Activated CD8-positive, alpha-beta T cell treated with anti-CD3 and anti-CD28 coated beads, Interleukin-2, amount 10 ng/mL, durations not matched to agents 7 days and 5 days (primary cell): Measurements from ENCODE around the gene TNFRSF13B. TPM values are rescaled to one million over a fixed set of nuclear protein-coding genes. Genes with fewer than 3 reads are reported as not detected.

Experiments
- ATAC-seq: fragments of 150-1000 bp; cut with Tn5 transposase; one replicate; pipeline ENCODE4 v1.10.0; 2021; ENCODE audit warnings: moderate library complexity
- CTCF ChIA-PET: fragments of 350-600 bp; sonication (Branson Sonifier 250); formaldehyde crosslinking; loops from one replicate; lab custom pipeline; 2021; ENCODE audit warnings: antibody characterized with exemption; lab: Charles Lee
- POLR2A ChIA-PET: fragments of 350-600 bp; sonication (Branson Sonifier 250); formaldehyde crosslinking; loops from one replicate; lab custom pipeline; 2021; ENCODE audit warnings: antibody characterized with exemption; lab: Charles Lee
- DNase-seq: peaks from one replicate; pipeline ENCODE4 v3.0.0-alpha.2; 2020
- H3K27ac Mint-ChIP-seq: one replicate; pipeline ENCODE4 v1.8.0; 2021; ENCODE audit warnings: mild to moderate bottlenecking, mixed read lengths
- H3K27me3 Mint-ChIP-seq: one replicate; pipeline ENCODE4 v1.8.0; 2021; ENCODE audit warnings: low read depth, mixed read lengths
- H3K36me3 Mint-ChIP-seq: one replicate; pipeline ENCODE4 v1.8.0; 2021; ENCODE audit warnings: low read depth, mixed read lengths
- H3K4me1 Mint-ChIP-seq: one replicate; pipeline ENCODE4 v1.8.0; 2021; ENCODE audit warnings: low read depth, mixed read lengths
- H3K4me3 Mint-ChIP-seq: one replicate; pipeline ENCODE4 v1.8.0; 2021; ENCODE audit warnings: mild to moderate bottlenecking, mixed read lengths
- H3K9me3 Mint-ChIP-seq: one replicate; pipeline ENCODE4 v1.8.0; 2022; ENCODE audit warnings: mixed read lengths; ENCODE audit not compliant: insufficient read depth
- total RNA-seq, 2 experiments: library from RNA; stranded (reverse); gene quantifications; one replicate each; pipeline ENCODE4 v1.2.3, GENCODE V29; 2021

Gene TNFRSF13B
- total RNA-seq, 2 experiments from 2014 or later = not detected

DNA sequence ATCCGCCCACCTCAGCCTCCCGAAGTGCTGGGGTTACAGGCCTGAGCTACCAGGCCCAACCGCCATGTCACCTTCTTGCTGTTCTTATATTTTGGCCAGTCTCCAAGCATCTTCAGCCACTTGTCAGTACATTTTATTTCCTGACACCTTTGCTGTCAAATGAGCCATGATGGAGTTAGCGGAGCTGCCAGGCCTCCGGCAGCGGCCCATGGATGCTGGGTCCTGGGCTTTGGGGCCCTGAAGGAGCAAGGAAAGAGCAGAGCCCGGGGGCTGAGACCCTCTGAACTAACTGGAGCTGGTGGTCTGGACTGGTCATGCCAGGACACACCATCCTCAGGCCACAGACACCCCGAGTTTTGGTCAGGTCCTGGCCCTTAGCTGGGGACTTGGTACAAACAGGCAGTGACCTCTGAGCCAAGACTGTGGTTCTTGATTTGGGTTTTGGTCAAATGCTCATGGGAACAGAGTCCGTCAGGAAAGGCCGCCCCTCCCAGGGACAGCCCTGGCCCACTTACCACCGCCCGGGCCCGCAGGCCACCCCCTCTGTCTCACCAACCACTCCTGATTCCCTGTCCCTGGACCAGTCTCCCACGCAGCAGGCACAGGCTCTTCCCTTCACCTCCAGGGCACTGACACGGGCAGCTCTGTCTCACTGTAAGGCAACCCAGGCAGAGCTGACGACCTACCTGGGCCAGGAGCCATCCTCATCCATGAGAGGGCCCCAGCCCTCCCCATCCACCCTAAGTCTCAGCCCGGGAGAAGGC, 42.0 kb downstream of the TNFRSF13B start:
- Mint-ChIP-seq H3K4me1 (no peaks in the 10 kb centered on the region), H3K27me3 (no peaks in the 10 kb centered on the region), H3K4me3 (no peak overlapping the region), H3K36me3 (no peaks in the 10 kb centered on the region), H3K9me3 (no peaks in the 10 kb centered on the region), H3K27ac (no peak overlapping the region)
- no peak for DNase-seq
- CTCF ChIA-PET = no interaction called here
- POLR2A ChIA-PET = no interaction called here
- ATAC-seq = no peak

DNA sequence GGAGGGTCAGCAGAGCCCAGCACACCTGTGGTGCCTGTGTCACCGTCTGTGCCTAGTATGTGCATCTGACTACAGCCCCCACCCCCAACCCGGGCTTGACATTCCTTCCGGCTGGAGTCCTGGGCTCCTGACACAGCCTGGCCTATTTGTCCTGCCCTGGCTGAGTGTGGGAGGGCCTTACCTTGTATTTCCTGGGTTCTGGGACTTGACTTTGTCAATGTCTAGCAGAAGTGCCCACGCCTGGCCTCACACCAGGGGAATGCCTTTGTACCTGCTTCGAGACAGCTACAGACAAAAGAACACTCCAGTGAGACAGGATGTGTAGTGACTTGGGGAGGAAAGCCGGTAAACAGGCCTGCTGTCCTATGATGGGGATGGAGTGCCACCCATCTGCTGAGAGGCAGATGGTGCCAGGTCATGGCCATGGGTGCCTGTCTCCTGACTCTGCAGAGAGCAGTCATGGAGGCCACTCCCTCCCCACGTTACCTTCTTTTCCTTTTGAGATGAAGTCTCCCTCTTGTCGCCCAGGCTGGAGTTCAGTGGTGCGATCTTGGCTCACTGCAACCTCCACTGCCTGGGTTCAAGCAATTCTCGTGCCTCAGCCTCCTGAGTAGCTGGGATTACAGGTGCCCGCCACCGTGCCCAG, 42.8 kb downstream of the TNFRSF13B start:
- POLR2A ChIA-PET = no interaction called here

DNA sequence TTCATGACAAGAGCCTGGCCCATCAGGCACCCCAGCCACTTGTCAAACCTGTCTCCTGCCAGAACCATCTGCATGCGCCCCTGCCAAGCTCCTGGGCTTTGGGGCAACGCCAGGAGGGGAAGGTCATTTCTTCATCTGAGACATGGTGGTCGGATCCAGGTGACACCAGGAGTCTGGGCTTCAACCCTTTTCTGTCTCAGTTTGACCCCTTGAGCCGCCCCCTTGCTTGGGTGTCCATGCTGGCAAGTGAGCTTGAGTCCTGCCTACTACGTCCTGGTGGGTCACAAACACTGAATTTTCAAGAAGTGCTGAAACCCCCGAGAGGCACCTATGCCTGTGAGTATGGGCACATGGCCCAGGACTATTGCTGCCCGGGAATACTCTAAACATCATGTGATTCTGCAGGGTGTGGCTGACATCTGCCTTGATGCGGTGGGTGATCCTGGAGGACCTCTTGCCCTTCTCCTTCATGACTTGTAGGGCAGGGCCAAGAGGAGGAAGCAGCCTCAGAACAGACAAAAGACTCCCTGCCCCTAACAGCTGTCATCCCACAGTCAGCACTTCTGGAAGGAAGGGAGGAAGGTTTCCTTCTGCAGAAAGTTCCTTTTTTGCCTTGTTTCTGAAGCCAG, 43.4 kb downstream of the TNFRSF13B start:
- DNase-seq (no peak), ATAC-seq (no peak)
- Mint-ChIP-seq H3K4me1 (no peaks in the 10 kb centered on the region), H3K4me3 (no peak overlapping the region), H3K27me3 (no peaks in the 10 kb centered on the region), H3K27ac (no peak overlapping the region), H3K36me3 (no peaks in the 10 kb centered on the region), H3K9me3 (no peaks in the 10 kb centered on the region)
- CTCF ChIA-PET = no interaction called here
- POLR2A ChIA-PET = no interaction called here

More for the DNA sequence above, 42.8 kb downstream of the TNFRSF13B start:
- H3K27ac Mint-ChIP-seq = no peak overlapping the region
- no peaks in the 10 kb centered on the region for H3K4me1 Mint-ChIP-seq
- DNase-seq (no peak), ATAC-seq (no peak)
- H3K27me3 Mint-ChIP-seq = no peaks in the 10 kb centered on the region
- no peak overlapping the region for H3K4me3 Mint-ChIP-seq
- no peaks in the 10 kb centered on the region for H3K36me3 Mint-ChIP-seq
- CTCF ChIA-PET = no interaction called here
- no peaks in the 10 kb centered on the region for H3K9me3 Mint-ChIP-seq

DNA sequence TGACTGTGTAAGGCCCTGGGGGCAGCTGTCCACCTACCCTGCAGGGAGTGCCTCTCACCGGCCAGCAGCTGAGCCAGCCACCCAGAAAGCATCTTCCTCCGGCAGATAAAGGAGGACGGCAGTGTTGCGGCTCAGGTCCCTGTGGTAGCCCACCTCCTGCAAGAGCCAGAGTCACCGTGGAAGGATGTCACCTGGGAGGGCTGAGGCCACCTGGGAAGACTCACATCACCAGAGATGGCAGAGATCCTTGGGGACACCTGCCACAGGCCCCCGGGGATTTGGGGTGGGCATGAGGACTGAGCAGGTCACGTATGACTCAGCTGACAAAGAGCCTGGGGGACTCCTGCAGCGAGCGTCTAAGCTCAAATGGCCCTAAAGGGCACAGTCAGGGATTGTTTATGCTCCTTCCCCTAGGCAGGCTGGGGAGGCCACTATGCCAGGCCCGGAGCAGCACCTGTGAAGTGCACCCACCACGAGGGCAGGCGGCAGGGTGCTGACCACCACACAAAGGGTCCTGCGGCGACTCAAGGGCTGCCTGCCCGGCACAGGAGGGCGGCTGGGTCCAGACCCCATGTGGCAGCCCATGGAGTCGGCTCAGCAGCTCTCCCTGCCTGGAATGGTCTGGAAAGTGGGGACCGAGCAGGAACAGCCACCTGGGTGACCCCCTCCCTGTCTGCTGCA, 44.1 kb downstream of the TNFRSF13B start:
- H3K27ac Mint-ChIP-seq = no peak overlapping the region
- no peak for DNase-seq
- ChIA-PET POLR2A (no interaction called here), CTCF (no interaction called here)
- no peak for ATAC-seq
- H3K27me3 Mint-ChIP-seq = no peaks in the 10 kb centered on the region
- H3K4me3 Mint-ChIP-seq = no peak overlapping the region
- no peaks in the 10 kb centered on the region for H3K36me3 Mint-ChIP-seq
- no peaks in the 10 kb centered on the region for H3K4me1 Mint-ChIP-seq
- no peaks in the 10 kb centered on the region for H3K9me3 Mint-ChIP-seq

DNA sequence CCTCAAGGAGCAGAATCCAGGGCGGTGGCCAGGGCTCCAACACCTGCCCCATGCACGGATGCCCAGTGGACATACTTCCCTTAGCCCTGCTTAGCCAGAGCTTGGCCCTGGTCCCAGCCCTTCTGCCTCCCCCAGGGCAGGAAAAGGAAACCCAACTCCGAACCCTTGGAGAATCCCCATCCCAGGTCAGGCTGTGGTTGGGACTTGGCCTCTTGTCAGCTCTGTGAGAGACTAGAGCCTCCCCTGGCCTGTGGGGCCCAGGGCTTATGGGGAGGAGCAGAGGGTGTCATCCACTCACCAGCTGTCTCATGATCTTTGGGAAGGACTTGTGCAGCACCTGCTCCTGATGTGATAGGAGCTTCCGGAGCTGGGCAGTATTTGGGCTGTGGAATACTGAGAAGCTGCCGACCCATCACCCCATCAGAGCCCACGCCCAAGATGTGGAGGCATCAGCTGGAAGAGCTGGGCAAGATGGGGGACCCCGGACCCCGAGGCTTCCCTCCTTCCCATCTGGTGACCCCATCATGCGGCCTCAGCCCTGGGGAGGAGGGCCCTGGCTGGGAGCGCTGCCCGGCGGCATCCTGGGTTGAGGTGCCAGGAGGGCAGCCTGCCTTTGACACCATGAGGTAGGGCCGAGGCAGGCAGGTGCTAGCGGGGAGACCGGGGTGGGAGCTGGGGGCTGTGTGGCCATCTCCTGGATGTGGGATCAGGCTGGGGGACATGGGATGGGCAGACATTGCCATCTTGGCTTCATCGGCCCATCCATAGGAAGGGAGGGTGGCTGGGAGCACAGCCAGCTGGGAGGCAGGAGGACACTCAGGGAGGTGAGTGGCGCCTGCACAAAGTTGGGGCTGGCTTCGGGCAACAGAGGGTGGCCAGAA, 45.1 kb downstream of the TNFRSF13B start:
- H3K36me3 Mint-ChIP-seq = no peaks in the 10 kb centered on the region
- POLR2A ChIA-PET = no interaction called here
- H3K27ac Mint-ChIP-seq = no peak overlapping the region
- H3K4me3 Mint-ChIP-seq = no peak overlapping the region
- CTCF ChIA-PET = no interaction called here
- no peak for ATAC-seq
- H3K4me1 Mint-ChIP-seq = no peaks in the 10 kb centered on the region
- DNase-seq = no peak
- H3K27me3 Mint-ChIP-seq = no peaks in the 10 kb centered on the region
- no peaks in the 10 kb centered on the region for H3K9me3 Mint-ChIP-seq

DNA sequence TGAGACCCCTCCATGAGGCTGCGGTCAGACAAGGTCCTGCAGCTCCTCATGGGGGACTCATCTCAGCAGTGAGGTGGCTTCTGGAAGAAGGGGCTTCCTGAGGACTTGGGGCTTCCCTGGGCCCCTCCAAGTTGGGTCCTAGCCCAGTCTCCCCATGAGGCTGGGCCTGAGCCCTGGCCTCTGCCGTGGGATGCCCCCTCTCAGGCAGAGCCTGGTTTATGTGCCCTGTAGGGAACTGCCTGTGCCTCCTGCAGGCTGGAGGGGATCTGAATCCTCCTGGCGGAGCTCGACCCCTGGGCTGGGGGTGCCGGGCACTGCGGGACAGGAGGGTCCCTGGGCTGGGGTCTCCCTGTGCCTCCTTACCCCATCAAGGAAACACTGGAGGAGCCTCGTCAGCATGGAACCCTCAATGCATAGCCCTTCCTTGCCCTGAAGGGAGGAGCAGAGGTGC, 45.8 kb downstream of the TNFRSF13B start:
- no peak overlapping the region for H3K27ac Mint-ChIP-seq
- no peaks in the 10 kb centered on the region for H3K9me3 Mint-ChIP-seq
- ATAC-seq = no peak
- H3K4me3 Mint-ChIP-seq = no peak overlapping the region
- ChIA-PET POLR2A (no interaction called here), CTCF (no interaction called here)
- DNase-seq = no peak
- H3K27me3 Mint-ChIP-seq = no peaks in the 10 kb centered on the region
- H3K4me1 Mint-ChIP-seq = no peaks in the 10 kb centered on the region
- no peaks in the 10 kb centered on the region for H3K36me3 Mint-ChIP-seq

DNA sequence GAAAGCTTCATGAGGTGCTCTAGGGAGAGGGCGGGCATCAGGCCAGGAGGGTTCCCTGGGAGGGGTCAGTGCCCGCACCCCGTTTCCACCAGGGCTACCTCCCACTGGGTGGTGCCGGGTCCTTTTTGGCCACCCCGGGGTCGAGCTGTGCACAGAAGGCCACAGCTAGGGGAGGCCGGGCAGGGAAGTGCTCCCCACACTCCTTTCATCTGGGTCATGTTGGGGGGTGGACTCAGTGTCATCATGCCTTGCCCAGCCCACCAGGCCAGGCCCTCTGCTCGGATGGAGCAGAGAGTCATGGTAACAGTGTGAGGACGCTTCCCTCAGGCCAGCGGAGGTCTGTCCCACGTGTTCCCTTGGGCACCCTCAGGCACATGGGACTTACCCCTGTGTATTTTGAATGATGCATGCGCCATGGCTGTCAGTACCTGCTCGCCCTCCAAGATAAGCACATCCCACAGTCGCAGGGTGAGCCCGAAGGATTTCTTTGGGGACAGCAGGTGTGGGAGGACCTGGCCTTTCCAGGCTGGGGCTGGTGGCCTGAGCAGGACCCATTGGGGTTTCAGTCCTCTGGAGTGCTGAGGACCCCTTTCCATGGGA, 46.4 kb downstream of the TNFRSF13B start:
- Mint-ChIP-seq H3K27ac (no peak overlapping the region), H3K4me1 (no peaks in the 10 kb centered on the region), H3K9me3 (no peaks in the 10 kb centered on the region), H3K4me3 (no peak overlapping the region), H3K27me3 (no peaks in the 10 kb centered on the region), H3K36me3 (no peaks in the 10 kb centered on the region)
- ChIA-PET CTCF (no interaction called here), POLR2A (no interaction called here)
- DNase-seq (no peak), ATAC-seq (no peak)

DNA sequence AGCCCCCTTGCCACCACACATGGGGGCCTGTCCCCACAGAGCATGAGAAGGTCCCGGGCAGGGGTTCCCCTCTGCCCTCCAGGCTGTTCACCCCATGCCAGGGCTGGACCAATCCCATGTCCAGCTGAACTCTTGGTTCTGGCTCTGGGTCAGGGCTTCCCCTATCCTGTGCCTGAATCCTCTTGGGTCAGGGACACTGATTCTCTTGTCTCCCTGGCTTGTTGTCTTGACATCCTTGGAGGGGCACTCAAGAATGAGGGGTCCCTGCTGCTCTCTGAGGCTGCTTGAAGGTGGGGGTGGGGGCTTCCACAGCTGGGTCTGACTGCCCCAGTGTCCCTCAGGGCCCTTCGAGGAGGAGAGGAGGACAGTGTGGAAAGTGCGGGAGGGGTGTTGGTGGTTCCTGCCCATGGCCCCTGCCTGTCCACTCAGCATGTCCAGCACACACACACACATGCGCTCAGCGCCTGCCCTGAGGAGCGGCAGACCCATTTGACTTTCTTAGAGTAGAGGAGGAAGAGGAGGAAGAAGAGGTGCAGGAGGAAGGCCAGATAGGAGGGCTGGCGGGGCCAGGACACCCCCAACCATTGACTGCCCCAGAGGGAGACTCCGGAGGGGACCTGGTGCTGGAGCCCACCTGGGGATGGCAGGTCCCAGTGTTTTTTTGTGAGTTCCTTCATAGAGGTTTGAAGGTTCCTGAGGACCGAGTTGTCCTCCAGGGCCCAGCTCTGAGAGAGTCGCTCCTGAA, 47.0 kb downstream of the TNFRSF13B start:
- DNase-seq = no peak
- Mint-ChIP-seq H3K9me3 (no peaks in the 10 kb centered on the region), H3K36me3 (no peaks in the 10 kb centered on the region), H3K4me1 (no peaks in the 10 kb centered on the region), H3K4me3 (no peak overlapping the region), H3K27ac (no peak overlapping the region), H3K27me3 (no peaks in the 10 kb centered on the region)
- ATAC-seq = no peak
- ChIA-PET POLR2A (no interaction called here), CTCF (no interaction called here)

DNA sequence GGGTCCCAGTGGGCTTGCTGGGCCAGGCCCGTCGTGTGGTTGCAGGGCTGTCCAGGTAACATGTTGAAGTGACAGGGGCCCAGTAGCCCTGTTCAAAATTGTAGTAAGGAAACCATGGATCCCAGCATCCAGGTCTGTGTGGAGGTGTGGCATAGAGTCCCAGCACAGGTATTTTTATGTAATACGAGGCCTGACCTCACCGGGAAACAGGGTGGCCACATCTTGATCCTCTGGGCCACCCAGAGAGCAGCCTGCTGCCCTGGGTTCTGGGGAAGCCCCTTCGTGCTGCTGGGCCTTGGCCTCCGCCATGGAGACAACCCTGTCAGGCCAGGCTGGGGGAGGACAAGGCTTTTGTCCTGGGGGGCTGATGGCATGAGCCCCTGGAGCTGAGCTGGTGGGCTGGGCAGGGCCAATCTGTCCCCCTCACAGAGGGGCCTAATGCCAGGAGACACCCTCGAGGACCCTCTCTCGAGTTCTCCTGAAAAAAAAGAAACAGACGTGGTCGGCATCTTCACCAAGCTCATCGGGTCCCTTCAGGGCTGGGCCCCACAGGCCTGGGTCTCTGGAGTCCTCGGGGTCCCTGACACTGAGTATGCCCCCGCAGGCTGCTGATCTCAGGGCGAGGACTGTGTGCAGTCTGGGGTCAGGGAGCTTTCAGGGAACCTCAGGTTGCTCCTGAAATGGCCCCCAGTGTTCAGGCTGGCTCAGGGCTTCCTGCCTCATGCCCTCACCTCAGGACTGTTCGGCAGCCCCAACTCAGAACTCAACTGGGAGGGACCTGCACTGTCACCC, 47.8 kb downstream of the TNFRSF13B start:
- Mint-ChIP-seq H3K4me1 (no peaks in the 10 kb centered on the region), H3K27me3 (no peaks in the 10 kb centered on the region), H3K36me3 (no peaks in the 10 kb centered on the region), H3K27ac (no peak overlapping the region), H3K4me3 (no peak overlapping the region), H3K9me3 (no peaks in the 10 kb centered on the region)
- ChIA-PET CTCF (no interaction called here), POLR2A (no interaction called here)
- ATAC-seq = no peak
- no peak for DNase-seq
